ENCODE results near the gene KRT33A.

The KRT33A gene

GRCh38 chr17:41335747-41336146, 14.9 kb downstream of the KRT33A start:
- TF ChIP-seq, protein P1, sequence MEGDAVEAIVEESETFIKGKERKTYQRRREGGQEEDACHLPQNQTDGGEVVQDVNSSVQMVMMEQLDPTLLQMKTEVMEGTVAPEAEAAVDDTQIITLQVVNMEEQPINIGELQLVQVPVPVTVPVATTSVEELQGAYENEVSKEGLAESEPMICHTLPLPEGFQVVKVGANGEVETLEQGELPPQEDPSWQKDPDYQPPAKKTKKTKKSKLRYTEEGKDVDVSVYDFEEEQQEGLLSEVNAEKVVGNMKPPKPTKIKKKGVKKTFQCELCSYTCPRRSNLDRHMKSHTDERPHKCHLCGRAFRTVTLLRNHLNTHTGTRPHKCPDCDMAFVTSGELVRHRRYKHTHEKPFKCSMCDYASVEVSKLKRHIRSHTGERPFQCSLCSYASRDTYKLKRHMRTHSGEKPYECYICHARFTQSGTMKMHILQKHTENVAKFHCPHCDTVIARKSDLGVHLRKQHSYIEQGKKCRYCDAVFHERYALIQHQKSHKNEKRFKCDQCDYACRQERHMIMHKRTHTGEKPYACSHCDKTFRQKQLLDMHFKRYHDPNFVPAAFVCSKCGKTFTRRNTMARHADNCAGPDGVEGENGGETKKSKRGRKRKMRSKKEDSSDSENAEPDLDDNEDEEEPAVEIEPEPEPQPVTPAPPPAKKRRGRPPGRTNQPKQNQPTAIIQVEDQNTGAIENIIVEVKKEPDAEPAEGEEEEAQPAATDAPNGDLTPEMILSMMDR (IDR thresholded peaks at IDR 0.05; ENCODE audit: control insufficient read depth, insufficient read depth, low read depth, low read length, missing control alignments) = no peak
- no peak overlapping the region for H3K4me3 ChIP-seq (ENCODE audit: control insufficient read depth, low read depth, low read length)
- no peak for DNase-seq (ENCODE audit: low read depth)

DNA sequence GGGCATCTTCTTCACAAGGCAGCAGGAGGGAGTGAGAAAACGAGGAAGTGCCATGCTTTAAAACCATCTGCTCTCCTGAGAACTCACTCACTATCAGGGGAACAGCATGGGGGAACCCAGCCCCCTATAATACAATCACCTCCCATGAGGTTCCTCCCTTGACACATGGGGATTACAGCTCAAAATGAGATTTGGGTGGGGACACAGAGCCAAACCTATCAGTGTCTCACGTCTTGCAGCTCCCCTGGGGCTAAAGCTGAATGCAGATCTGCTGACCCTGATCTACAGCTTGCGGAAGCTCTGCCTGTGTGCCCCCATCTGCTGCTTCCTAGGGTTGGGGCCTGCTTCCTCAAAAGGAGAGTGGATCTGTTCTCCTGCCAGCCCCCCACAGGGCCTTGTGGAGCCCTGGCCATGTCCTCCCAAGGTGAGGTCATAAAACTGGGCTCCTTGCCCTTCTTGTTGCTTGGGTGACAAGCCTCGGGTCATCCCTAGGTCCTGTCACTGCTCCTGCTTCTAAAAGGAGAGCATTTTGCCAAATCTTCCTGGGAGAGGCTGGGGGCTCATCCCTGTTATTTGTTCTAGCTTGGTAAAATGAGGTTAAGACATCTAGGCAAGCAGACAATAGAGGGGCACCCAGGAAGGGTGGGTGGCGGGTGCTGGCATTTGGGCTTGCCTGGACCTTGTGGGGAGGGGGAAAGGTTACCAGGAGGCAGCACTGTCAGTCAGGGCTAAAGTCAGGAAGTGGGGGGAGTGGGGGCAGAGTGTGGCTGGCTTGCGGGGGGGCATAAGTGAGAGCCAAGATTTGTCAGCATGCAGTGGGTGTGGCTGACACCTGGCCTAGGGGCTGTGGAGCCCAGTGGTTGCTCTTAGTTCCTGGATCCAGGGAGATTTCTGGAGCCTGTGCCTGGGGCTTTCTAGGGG, 16.0 kb downstream of the KRT33A start:
- TF ChIP-seq, protein P1 (IDR thresholded peaks at IDR 0.05; ENCODE audit: control insufficient read depth, insufficient read depth, low read depth, low read length, missing control alignments) = no peak
- no peak overlapping the region for H3K4me3 ChIP-seq (ENCODE audit: control insufficient read depth, low read depth, low read length)
- DNase-seq (ENCODE audit: low read depth) = no peak

DNA sequence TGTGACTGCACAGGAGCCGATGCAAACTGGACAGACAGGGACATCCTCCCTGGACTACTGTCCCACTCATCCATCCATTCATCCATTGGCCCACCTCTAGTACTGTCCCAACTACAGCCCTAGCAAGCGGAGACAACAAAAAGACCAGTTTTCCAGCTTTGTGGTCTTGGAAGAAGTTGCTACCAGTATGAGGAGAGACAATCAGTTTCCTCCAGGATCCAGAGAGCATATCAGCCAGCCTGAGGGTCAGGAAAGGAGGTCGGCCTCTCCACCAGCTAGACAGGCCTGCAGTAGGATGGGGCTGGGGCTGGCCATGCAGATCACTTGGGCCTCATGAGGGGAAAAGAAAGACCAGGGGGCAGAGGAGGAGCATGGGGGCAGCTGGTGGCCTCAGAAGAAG, 16.8 kb downstream of the KRT33A start:
- no peak overlapping the region for H3K4me3 ChIP-seq (ENCODE audit: control insufficient read depth, low read depth, low read length)
- DNase-seq (ENCODE audit: low read depth) = no peak
- TF ChIP-seq, protein P1 (IDR thresholded peaks at IDR 0.05; ENCODE audit: control insufficient read depth, insufficient read depth, low read depth, low read length, missing control alignments) = no peak

GRCh38 chr17:41333098-41333497, 17.5 kb downstream of the KRT33A start:
- H3K4me3 ChIP-seq (ENCODE audit: control insufficient read depth, low read depth, low read length) = no peak overlapping the region
- DNase-seq (ENCODE audit: low read depth) = no peak
- TF ChIP-seq, protein P1 (IDR thresholded peaks at IDR 0.05; ENCODE audit: control insufficient read depth, insufficient read depth, low read depth, low read length, missing control alignments) = no peak

DNA sequence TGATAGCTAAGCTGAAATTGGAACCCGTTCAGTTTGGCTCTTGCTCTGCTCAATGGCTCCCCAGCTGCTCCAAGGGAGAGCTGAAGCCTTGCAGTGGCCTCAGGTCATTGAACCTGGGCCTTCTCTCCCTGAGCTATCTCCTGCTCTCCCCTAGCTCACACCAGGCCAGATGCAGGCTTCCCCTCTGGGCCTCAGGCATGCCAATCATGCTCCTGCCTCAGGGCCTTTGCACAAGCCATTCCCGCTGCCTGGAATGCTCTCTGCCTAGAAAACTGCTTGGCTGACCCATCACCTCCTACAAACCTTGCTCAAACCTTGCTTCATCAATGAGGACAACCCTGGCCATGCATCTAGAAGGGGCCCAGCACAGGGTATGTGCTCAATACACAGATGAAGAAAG, 18.4 kb downstream of the KRT33A start:
- TF ChIP-seq, protein P1 (IDR thresholded peaks at IDR 0.05; ENCODE audit: control insufficient read depth, insufficient read depth, low read depth, low read length, missing control alignments) = no peak
- no peak overlapping the region for H3K4me3 ChIP-seq (ENCODE audit: control insufficient read depth, low read depth, low read length)
- no peak for DNase-seq (ENCODE audit: low read depth)

DNA sequence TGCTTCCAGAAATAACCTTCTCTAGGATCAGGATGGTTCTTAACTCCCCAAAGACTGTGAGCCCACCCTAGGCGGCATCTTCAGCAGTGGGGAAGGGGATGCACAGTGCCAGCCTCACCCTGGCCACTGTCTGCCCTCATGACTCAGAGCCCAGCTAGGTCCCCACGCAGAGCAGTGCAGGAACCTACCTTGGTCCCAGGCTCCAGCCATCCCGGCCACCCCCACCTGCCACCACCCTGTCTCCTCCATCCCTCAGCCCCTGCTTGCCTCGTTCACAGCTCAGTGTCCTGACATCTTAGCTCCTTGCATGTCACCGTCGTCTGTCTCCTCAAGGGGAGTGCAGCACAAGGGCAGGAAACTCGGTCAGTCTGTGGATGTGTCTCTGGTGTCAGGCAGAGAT, 19.0 kb downstream of the KRT33A start:
- DNase-seq (ENCODE audit: low read depth) = no peak
- no peak overlapping the region for H3K4me3 ChIP-seq (ENCODE audit: control insufficient read depth, low read depth, low read length)
- TF ChIP-seq, protein P1 (IDR thresholded peaks at IDR 0.05; ENCODE audit: control insufficient read depth, insufficient read depth, low read depth, low read length, missing control alignments) = no peak
